Lung (tissue), 12 donors: ENCODE results near the gene ENOX2. TPM values are rescaled to one million over a fixed set of nuclear protein-coding genes. Genes with fewer than 3 reads are reported as not detected.
A peak's percentile ranks its signal among the peaks of the same experiment; 100 is the strongest.

Experiments
- ATAC-seq: fragments of 200-7000 bp; cut with Tn5 transposase; one replicate; pipeline ENCODE4 v1.9.1; 2020; ENCODE audit warnings: moderate number of reproducible peaks; ENCODE audit not compliant: insufficient read depth, low FRiP score
- DNase-seq, 3 donors: peaks; one replicate each; pipeline ENCODE4 v3.0.0-alpha.2; 2013 to 2017
- H3K27ac ChIP-seq, 2 donors: one replicate each; pipeline ENCODE4 v1.5.1; 2013; ENCODE audit warnings: mild to moderate bottlenecking in 2 of 2, moderate library complexity in 2 of 2, control low read depth in 1 of 2, inconsistent platforms in 1 of 2, low read depth in 1 of 2, low read length in 1 of 2
- H3K27me3 ChIP-seq, 3 donors: one replicate each; pipeline ENCODE4 v1.5.1; 2013; ENCODE audit warnings: low read length in 2 of 3; ENCODE audit not compliant: control insufficient read depth in 3 of 3, insufficient read depth in 3 of 3
- H3K36me3 ChIP-seq, 4 donors: one replicate each; pipeline ENCODE4 v1.5.1; 2013; ENCODE audit warnings: low read length in 4 of 4, mild to moderate bottlenecking in 1 of 4, moderate library complexity in 1 of 4; ENCODE audit not compliant: control insufficient read depth in 4 of 4, insufficient read depth in 4 of 4
- H3K4me1 ChIP-seq, 5 donors: one replicate each; pipeline ENCODE4 v1.5.1; 2013; ENCODE audit warnings: low read length in 5 of 5, mild to moderate bottlenecking in 2 of 5, moderate library complexity in 1 of 5; ENCODE audit not compliant: control insufficient read depth in 5 of 5, insufficient read depth in 5 of 5
- H3K4me3 ChIP-seq: one replicate; pipeline ENCODE4 v1.5.1; 2013; ENCODE audit warnings: mild to moderate bottlenecking, control low read depth, moderate library complexity
- H3K9ac ChIP-seq, 2 donors: one replicate each; pipeline ENCODE4 v1.5.1; 2013; ENCODE audit warnings: low read length in 2 of 2, control low read depth in 1 of 2; ENCODE audit not compliant: insufficient read depth in 1 of 2
- H3K9me3 ChIP-seq, 4 donors: one replicate each; pipeline ENCODE4 v1.5.1; 2013; ENCODE audit warnings: low read length in 3 of 4, mild to moderate bottlenecking in 1 of 4, moderate library complexity in 1 of 4; ENCODE audit not compliant: control insufficient read depth in 4 of 4, insufficient read depth in 3 of 4
- WGBS, 2 donors: extraction: QIAGEN DNeasy Blood & Tissue Kit; methylation state at CpG; one replicate each; pipeline ENCODE4 v1.1.7; 2013; 5-methylcytosine and 5-hydroxymethylcytosine counted together
- polyA plus RNA-seq, 2 donors: library from polyadenylated mRNA; stranded (reverse); fragments of 200-250 nt; gene quantifications; one replicate each; pipeline ENCODE4 v1.2.1, GENCODE V29; 2013
- total RNA-seq, 2 donors: library from RNA; depleted of rRNA in 1 of 2; stranded (reverse); fragments of >200 nt in 1 of 2; gene quantifications; one replicate each; pipeline ENCODE4 v1.2.1, GENCODE V29; 2014 to 2021
- TF ChIP-seq, protein P1 (sequence below): IDR thresholded peaks from 2 replicates; pipeline ENCODE4 v1.5.1; 2012; ENCODE audit warnings: mild to moderate bottlenecking; ENCODE audit errors: control extremely low read depth, extremely low read depth
- donor health status: control.
- donor health status: control.
- donor health status: Bipolar disorder and iron deficiency.
- donor health status: healthy.
- donor health status: DM: yes; HTN: yes; CAD: no.

The ENOX2 gene
- total and polyA plus RNA-seq, 4 donors, result 3.4 to 15.8 (median 10.8) TPM

DNA sequence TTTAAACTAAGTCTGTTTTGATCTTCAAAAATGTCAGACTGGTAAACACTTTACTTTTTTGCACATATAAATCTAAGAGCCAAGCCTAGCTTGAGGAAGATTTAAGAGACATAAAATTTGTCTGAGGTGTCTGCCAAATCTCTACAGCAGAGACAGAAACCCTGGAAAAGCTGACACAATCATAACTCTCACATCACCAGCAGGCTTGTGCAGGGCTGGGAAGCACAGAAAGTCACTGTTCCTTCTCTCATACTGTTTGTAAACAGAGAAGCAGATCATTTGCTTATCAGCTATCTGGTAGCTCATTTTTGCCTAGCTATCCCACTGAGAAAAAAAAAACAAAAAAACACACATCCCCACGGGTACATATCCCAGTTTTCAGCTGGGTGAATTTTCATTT is 7.0 kb downstream of the ENOX2 start:
- 36 to 56% methylated on average over 1 of the region's 1 CpG for WGBS, 2 donors
- H3K4me1 ChIP-seq, result peaks cover 0 to 3% (median 0%) of the 10 kb centered on the region in 5 donors
- no peak overlapping the region for H3K27ac ChIP-seq
- no peak overlapping the region for H3K9ac ChIP-seq
- ATAC-seq (no peak), DNase-seq (peak in 2 of 3 donors; percentile 56 to 70)
- peaks cover 0 to 1% (median 0%) of the 10 kb centered on the region in 4 donors for H3K36me3 ChIP-seq
- peaks cover 0 to 3% (median 0%) of the 10 kb centered on the region in 4 donors for H3K9me3 ChIP-seq
- H3K4me3 ChIP-seq, result no peak overlapping the region
- H3K27me3 ChIP-seq, result peaks cover 0 to 53% (median 15%) of the 10 kb centered on the region in 3 donors
- TF ChIP-seq, protein P1, sequence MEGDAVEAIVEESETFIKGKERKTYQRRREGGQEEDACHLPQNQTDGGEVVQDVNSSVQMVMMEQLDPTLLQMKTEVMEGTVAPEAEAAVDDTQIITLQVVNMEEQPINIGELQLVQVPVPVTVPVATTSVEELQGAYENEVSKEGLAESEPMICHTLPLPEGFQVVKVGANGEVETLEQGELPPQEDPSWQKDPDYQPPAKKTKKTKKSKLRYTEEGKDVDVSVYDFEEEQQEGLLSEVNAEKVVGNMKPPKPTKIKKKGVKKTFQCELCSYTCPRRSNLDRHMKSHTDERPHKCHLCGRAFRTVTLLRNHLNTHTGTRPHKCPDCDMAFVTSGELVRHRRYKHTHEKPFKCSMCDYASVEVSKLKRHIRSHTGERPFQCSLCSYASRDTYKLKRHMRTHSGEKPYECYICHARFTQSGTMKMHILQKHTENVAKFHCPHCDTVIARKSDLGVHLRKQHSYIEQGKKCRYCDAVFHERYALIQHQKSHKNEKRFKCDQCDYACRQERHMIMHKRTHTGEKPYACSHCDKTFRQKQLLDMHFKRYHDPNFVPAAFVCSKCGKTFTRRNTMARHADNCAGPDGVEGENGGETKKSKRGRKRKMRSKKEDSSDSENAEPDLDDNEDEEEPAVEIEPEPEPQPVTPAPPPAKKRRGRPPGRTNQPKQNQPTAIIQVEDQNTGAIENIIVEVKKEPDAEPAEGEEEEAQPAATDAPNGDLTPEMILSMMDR, result no peak

DNA sequence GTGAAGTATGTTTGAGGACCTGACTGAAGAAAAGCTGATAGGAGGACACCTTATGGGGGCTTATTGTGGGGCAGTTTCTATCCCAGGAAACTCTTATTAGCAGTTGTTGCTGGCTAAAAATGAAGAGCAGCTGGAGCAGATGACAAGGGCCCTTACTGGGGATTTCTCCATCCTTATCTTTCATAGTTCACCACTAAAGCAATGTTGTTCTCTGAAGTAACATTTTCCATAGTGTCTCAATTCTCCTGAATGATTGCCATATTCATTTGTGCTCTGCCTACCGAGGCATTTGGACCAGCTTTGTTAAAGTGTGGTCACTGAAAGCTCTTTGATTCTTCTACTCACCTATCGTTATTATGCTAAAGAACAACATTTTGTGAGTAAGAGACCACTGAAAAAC is 7.7 kb downstream of the ENOX2 start:
- Histone ChIP-seq H3K27me3 (peaks cover 0 to 48% (median 15%) of the 10 kb centered on the region in 3 donors), H3K4me3 (no peak overlapping the region), H3K4me1 (peaks cover 0 to 3% (median 0%) of the 10 kb centered on the region in 5 donors), H3K36me3 (peaks cover 0 to 1% (median 0%) of the 10 kb centered on the region in 4 donors), H3K9me3 (peaks cover 0 to 3% (median 0%) of the 10 kb centered on the region in 4 donors), H3K27ac (peak overlapping the region in 1 of 2 donors; percentile 9), H3K9ac (no peak overlapping the region)
- TF ChIP-seq, protein P1, result no peak
- WGBS, 2 donors, result 58 to 60% methylated on average over 2 of the region's 2 CpGs
- ATAC-seq (no peak), DNase-seq (peak in 2 of 3 donors; percentile 50 to 76)

DNA sequence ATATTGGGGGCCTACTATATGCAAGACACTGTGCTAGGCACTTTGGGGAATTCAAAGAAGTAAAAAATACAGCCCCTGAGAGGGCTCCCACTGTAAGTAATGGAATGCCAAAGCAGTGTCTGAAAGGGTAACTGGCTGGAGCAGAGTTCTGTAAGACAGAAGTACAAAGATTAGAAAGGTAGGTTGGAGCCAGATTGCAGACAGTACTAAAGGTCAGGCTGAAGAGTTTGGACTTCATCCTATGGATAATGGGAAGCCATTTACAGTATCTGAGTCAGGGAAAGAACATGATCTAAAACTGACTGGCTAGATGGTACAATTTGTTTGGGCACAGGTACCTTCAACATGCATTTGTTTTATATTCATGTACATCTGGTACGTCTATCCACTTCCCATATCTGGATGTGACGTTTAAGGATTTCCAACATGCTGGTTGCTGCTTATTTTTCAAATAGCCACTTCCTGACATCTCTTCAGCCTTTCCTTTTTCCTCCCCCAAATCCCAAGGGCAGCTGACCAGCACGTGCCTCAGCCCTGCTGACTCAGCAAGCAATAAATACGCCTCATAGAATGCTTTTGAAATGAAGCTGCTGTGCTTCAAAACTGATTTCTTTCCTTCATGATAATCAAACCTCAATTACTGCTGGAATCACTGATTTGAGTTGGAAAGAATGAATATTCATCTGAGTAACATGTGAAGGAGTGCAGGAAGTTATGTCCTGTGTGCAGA is 9.5 kb downstream of the ENOX2 start:
- DNase-seq (peak in 2 of 3 donors; percentile 11 to 24), ATAC-seq (no peak)
- Histone ChIP-seq H3K27me3 (peaks cover 0 to 47% (median 12%) of the 10 kb centered on the region in 3 donors), H3K36me3 (peaks cover 0 to 1% (median 0%) of the 10 kb centered on the region in 4 donors), H3K4me3 (no peak overlapping the region), H3K9ac (no peak overlapping the region), H3K4me1 (peaks cover 0 to 3% (median 0%) of the 10 kb centered on the region in 5 donors), H3K27ac (no peak overlapping the region), H3K9me3 (no peaks in the 10 kb centered on the region)
- TF ChIP-seq, protein P1, result no peak
- WGBS, 2 donors, result 55 to 69% methylated on average over 4 of the region's 4 CpGs
